Activated CD4-positive, alpha-beta T cell treated with anti-CD3 and anti-CD28 coated beads, Interleukin-2, Interleukin-6, amounts not matched to agents 100 ng/mL and 50 ng/mL, durations not matched to agents 16 hours and 8 hours (primary cell): ENCODE measurements around the gene EHMT1.
A peak's percentile ranks its signal among the peaks of the same experiment; 100 is the strongest.

Experiments
- DNase-seq: peaks from one replicate; pipeline ENCODE4 v3.0.0-alpha.2; 2020

Gene EHMT1

GRCh38 chr9:137618105-137619067 lies at the start of gene EHMT1:
Gene EHMT1, plus strand, starts transcription at chr9:137619005. Its CDS starts 24 bp downstream, at chr9:137619029.
- peak; percentile 93 for DNase-seq

- no peak for DNase-seq
Observed at GRCh38 chr9:137569609-137570203, 49.1 kb upstream of the EHMT1 start.

- DNase-seq: no peak
Observed at GRCh38 chr9:137570566-137570965, 48.2 kb upstream of the EHMT1 start.

GRCh38 chr9:137574192-137574591 lies 44.6 kb upstream of the EHMT1 start:
- no peak for DNase-seq

- DNase-seq: peak; percentile 40
Observed at GRCh38 chr9:137575364-137575715, 43.5 kb upstream of the EHMT1 start.

- no peak for DNase-seq
Observed at GRCh38 chr9:137575716-137576411, 42.9 kb upstream of the EHMT1 start.

- peak; percentile 98 for DNase-seq
Observed at GRCh38 chr9:137578518-137579258, 40.1 kb upstream of the EHMT1 start, which contains the start of gene DPH7. Gene DPH7, minus strand, starts transcription at chr9:137578925. Its CDS starts 148 bp downstream, at chr9:137578777.

- no peak for DNase-seq
Observed at GRCh38 chr9:137579259-137579604, 39.6 kb upstream of the EHMT1 start.

GRCh38 chr9:137580209-137580953 lies 38.4 kb upstream of the EHMT1 start:
- DNase-seq: no peak

GRCh38 chr9:137580954-137581322 lies 37.9 kb upstream of the EHMT1 start:
- DNase-seq: no peak

GRCh38 chr9:137581361-137582285 lies 37.2 kb upstream of the EHMT1 start:
- no peak for DNase-seq

- DNase-seq: no peak
Observed at GRCh38 chr9:137582286-137582860, 36.4 kb upstream of the EHMT1 start.

- DNase-seq: no peak
Observed at GRCh38 chr9:137583347-137583746, 35.5 kb upstream of the EHMT1 start.

GRCh38 chr9:137583957-137584356 lies 34.8 kb upstream of the EHMT1 start:
- DNase-seq: no peak

- DNase-seq: no peak
Observed at GRCh38 chr9:137586854-137587253, 32.0 kb upstream of the EHMT1 start.

GRCh38 chr9:137588311-137588710 lies 30.5 kb upstream of the EHMT1 start:
- no peak for DNase-seq

GRCh38 chr9:137588891-137589290 lies 29.9 kb upstream of the EHMT1 start:
- DNase-seq: no peak

GRCh38 chr9:137589441-137590122 lies 29.2 kb upstream of the EHMT1 start:
- peak; percentile 30 for DNase-seq

GRCh38 chr9:137590123-137590468 lies 28.7 kb upstream of the EHMT1 start:
- DNase-seq: no peak
